Parathyroid adenoma (tissue), 2 donors: ENCODE results near the gene SPON1.

ENCODE experiments used
- H2AFZ ChIP-seq: fragments of 300-600 bp; sonication (generic); one replicate; pipeline ENCODE4 v1.7.0; 2017; ENCODE audit warnings: antibody characterized with exemption, mild to moderate bottlenecking
- H3K27ac ChIP-seq: fragments of 300-600 bp; sonication (generic); one replicate; pipeline ENCODE4 v1.7.0; 2017
- H3K27me3 ChIP-seq: fragments of 300-600 bp; sonication (generic); one replicate; pipeline ENCODE4 v1.7.0; 2017; ENCODE audit warnings: low read length; ENCODE audit not compliant: control insufficient read depth, insufficient read depth
- H3K36me3 ChIP-seq: fragments of 300-600 bp; sonication (generic); one replicate; pipeline ENCODE4 v1.7.0; 2017; ENCODE audit warnings: low read length; ENCODE audit not compliant: control insufficient read depth, insufficient read depth
- H3K4me1 ChIP-seq: fragments of 300-600 bp; sonication (generic); one replicate; pipeline ENCODE4 v1.7.0; 2017; ENCODE audit warnings: control low read depth
- H3K4me2 ChIP-seq: fragments of 300-600 bp; sonication (generic); one replicate; pipeline ENCODE4 v1.7.0; 2017; ENCODE audit warnings: low read length
- H3K4me3 ChIP-seq: fragments of 300-600 bp; sonication (generic); one replicate; pipeline ENCODE4 v1.7.0; 2017; ENCODE audit warnings: low read depth, low read length
- H3K79me2 ChIP-seq: fragments of 300-600 bp; sonication (generic); one replicate; pipeline ENCODE4 v1.7.0; 2017; ENCODE audit warnings: control low read depth
- H3K9ac ChIP-seq: fragments of 300-600 bp; sonication (generic); one replicate; pipeline ENCODE4 v1.7.0; 2017; ENCODE audit warnings: mild to moderate bottlenecking
- H3K9me3 ChIP-seq: fragments of 300-600 bp; sonication (generic); one replicate; pipeline ENCODE4 v1.7.0; 2017; ENCODE audit warnings: low read length; ENCODE audit not compliant: control insufficient read depth
- TF ChIP-seq, protein P1 (sequence below): fragments of 300-600 bp; sonication (generic); IDR thresholded peaks from one replicate; pipeline ENCODE4 v1.7.0; 2017; ENCODE audit warnings: antibody characterized with exemption, mild to moderate bottlenecking
- donor health status: primary hyperparathyroidism.

The SPON1 gene

GRCh38 chr11:13962198-13962561, 343 bp upstream of the SPON1 start:
- TF ChIP-seq, protein P1, sequence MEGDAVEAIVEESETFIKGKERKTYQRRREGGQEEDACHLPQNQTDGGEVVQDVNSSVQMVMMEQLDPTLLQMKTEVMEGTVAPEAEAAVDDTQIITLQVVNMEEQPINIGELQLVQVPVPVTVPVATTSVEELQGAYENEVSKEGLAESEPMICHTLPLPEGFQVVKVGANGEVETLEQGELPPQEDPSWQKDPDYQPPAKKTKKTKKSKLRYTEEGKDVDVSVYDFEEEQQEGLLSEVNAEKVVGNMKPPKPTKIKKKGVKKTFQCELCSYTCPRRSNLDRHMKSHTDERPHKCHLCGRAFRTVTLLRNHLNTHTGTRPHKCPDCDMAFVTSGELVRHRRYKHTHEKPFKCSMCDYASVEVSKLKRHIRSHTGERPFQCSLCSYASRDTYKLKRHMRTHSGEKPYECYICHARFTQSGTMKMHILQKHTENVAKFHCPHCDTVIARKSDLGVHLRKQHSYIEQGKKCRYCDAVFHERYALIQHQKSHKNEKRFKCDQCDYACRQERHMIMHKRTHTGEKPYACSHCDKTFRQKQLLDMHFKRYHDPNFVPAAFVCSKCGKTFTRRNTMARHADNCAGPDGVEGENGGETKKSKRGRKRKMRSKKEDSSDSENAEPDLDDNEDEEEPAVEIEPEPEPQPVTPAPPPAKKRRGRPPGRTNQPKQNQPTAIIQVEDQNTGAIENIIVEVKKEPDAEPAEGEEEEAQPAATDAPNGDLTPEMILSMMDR = no peak
- Histone ChIP-seq H3K9ac (no peak overlapping the region), H3K36me3 (no peaks in the 10 kb centered on the region), H3K27ac (no peak overlapping the region), H3K79me2 (no peaks in the 10 kb centered on the region), H3K27me3 (no peaks in the 10 kb centered on the region), H3K4me1 (no peaks in the 10 kb centered on the region), H3K4me2 (no peak overlapping the region), H3K9me3 (no peaks in the 10 kb centered on the region), H3K4me3 (no peak overlapping the region), H2AFZ (peak overlapping the region; percentile 33)

DNA sequence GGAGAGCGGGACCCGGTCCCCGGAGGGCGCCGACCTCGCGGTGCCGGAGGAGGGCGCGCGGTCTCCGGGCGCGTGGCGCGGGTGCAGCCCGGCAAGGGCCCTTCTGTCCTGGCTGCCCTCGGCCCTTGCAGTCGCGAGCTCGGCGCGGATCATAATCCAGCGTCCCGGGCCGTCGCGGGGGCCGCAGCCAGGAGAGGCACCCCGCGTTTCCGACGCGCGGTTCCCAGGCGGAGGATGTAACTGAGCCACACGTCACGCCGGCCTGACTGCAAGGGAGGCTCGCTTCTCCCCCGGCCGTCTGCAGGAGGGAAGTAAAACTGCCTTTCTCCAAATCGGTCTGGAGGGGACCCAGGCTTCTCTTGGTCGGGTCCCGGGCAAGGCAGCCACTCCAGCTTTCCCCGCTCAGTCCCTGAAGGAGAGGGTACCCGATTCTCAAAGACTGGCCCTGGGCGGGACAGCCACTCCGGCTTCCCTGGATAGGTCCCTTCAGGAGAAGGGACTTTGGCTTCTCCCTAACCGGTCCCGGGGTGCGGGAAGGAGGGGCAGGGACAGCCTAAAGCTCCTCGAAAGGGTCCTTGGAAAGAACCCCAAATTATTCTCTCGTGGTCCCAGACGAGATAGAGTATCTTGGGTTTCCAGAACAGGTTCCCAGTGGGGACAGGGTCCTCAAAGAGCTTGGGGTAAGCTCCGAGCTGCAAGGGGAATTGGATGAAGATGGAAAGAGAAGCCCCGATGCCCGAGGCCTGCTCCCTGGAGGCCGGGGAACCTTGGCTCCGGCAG, 836 bp downstream of the SPON1 start:
- TF ChIP-seq, protein P1 = no peak
- Histone ChIP-seq H3K9me3 (no peaks in the 10 kb centered on the region), H3K36me3 (no peaks in the 10 kb centered on the region), H3K4me1 (no peaks in the 10 kb centered on the region), H3K4me3 (no peak overlapping the region), H3K27ac (no peak overlapping the region), H2AFZ (no peak overlapping the region), H3K79me2 (no peaks in the 10 kb centered on the region), H3K27me3 (no peaks in the 10 kb centered on the region), H3K4me2 (no peak overlapping the region), H3K9ac (no peak overlapping the region)

DNA sequence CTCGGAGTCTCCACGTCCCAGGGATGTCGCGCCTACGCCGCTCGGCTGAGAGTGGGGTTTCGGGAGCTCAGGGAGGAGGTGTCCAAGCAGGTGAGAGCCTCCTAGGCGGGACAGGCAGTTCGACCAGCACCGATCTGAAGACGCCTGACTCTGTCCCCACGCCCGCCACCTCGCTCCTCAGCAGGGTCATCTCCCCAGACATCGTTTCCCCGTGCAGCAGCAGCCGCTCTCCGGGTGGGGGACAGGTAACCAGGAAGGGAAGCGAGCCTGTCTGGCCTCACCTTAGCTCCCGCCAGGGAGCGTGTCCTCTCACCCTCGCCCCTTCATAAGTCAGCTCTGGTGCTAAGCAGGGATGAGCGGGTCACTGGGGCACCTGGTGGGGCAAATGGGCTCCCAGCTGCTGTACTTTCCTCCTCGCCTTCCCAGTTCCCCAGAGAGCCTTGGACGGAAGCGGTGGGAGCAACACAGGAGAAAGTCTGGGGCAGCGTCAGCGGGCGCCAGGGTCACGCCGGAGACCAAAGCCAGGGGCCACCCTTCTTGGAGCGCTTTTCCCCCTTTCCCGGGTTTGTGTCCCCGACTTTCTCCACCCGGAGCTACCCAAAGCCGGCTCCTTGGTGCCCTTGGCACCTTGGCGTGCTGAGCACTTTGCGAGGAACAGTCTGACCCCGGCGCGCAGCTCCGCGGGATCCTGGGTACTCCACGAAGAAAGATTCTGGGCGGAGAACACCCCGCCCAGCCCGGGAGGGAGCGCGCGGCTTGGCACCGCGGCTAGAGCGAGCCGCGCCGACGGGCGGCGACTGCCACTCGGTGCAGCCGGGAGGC, 1.6 kb downstream of the SPON1 start:
- Histone ChIP-seq H3K79me2 (no peaks in the 10 kb centered on the region), H3K27me3 (no peaks in the 10 kb centered on the region), H3K4me2 (no peak overlapping the region), H3K4me1 (no peaks in the 10 kb centered on the region), H3K9ac (no peak overlapping the region), H3K27ac (no peak overlapping the region), H3K9me3 (no peaks in the 10 kb centered on the region), H2AFZ (no peak overlapping the region), H3K36me3 (no peaks in the 10 kb centered on the region), H3K4me3 (no peak overlapping the region)
- TF ChIP-seq, protein P1 = no peak

GRCh38 chr11:13964771-13965074, 2.2 kb downstream of the SPON1 start:
- no peak overlapping the region for H3K4me3 ChIP-seq
- H3K79me2 ChIP-seq = no peaks in the 10 kb centered on the region
- no peaks in the 10 kb centered on the region for H3K27me3 ChIP-seq
- TF ChIP-seq, protein P1 = no peak
- no peaks in the 10 kb centered on the region for H3K9me3 ChIP-seq
- H2AFZ ChIP-seq = no peak overlapping the region
- no peak overlapping the region for H3K4me2 ChIP-seq
- no peaks in the 10 kb centered on the region for H3K4me1 ChIP-seq
- no peak overlapping the region for H3K9ac ChIP-seq
- H3K27ac ChIP-seq = no peak overlapping the region
- H3K36me3 ChIP-seq = no peaks in the 10 kb centered on the region
